ENCODE measurements around the gene CHD5.
A peak's percentile ranks its signal among the peaks of the same experiment; 100 is the strongest.

Gene CHD5

GRCh38 chr1:6091823-6092109, 88.4 kb downstream of the CHD5 start:
- peaks cover 100% of the 10 kb centered on the region for H3K36me3 Mint-ChIP-seq (ENCODE audit: low read depth)
- no peaks in the 10 kb centered on the region for H3K9me3 Mint-ChIP-seq
- intact Hi-C loops (cut with micrococcal nuclease): no loop called here
- no peaks in the 10 kb centered on the region for H3K4me1 Mint-ChIP-seq (ENCODE audit: low read depth)
- no peaks in the 10 kb centered on the region for H3K27me3 Mint-ChIP-seq
- H3K4me3 Mint-ChIP-seq: no peak overlapping the region
- no peak overlapping the region for H3K27ac Mint-ChIP-seq

GRCh38 chr1:6090996-6091822, 88.9 kb downstream of the CHD5 start:
- intact Hi-C loops (cut with micrococcal nuclease): no loop called here
- Mint-ChIP-seq H3K4me3 (no peak overlapping the region), H3K27me3 (no peaks in the 10 kb centered on the region), H3K36me3 (ENCODE audit: low read depth) (peaks cover 100% of the 10 kb centered on the region), H3K4me1 (ENCODE audit: low read depth) (no peaks in the 10 kb centered on the region), H3K9me3 (no peaks in the 10 kb centered on the region), H3K27ac (no peak overlapping the region)

GRCh38 chr1:6090288-6090687, 89.8 kb downstream of the CHD5 start:
- no peaks in the 10 kb centered on the region for H3K27me3 Mint-ChIP-seq
- H3K9me3 Mint-ChIP-seq: no peaks in the 10 kb centered on the region
- H3K27ac Mint-ChIP-seq: no peak overlapping the region
- H3K4me3 Mint-ChIP-seq: no peak overlapping the region
- peaks cover 100% of the 10 kb centered on the region for H3K36me3 Mint-ChIP-seq (ENCODE audit: low read depth)
- intact Hi-C loops (cut with micrococcal nuclease): no loop called here
- no peaks in the 10 kb centered on the region for H3K4me1 Mint-ChIP-seq (ENCODE audit: low read depth)

- intact Hi-C loops (cut with micrococcal nuclease): no loop called here
- Mint-ChIP-seq H3K27me3 (no peaks in the 10 kb centered on the region), H3K27ac (no peak overlapping the region), H3K9me3 (no peaks in the 10 kb centered on the region), H3K36me3 (ENCODE audit: low read depth) (peaks cover 100% of the 10 kb centered on the region), H3K4me1 (ENCODE audit: low read depth) (no peaks in the 10 kb centered on the region), H3K4me3 (no peak overlapping the region)
These were observed 91.2 kb downstream of the CHD5 start for GRCh38 chr1:6088956-6089355.

- Mint-ChIP-seq H3K36me3 (ENCODE audit: low read depth) (peaks cover 100% of the 10 kb centered on the region), H3K27ac (no peak overlapping the region), H3K4me3 (no peak overlapping the region), H3K9me3 (no peaks in the 10 kb centered on the region), H3K27me3 (no peaks in the 10 kb centered on the region), H3K4me1 (ENCODE audit: low read depth) (no peaks in the 10 kb centered on the region)
- intact Hi-C loops (cut with micrococcal nuclease): no loop called here
These were observed 92.2 kb downstream of the CHD5 start for GRCh38 chr1:6087958-6088357.

- Mint-ChIP-seq H3K9me3 (no peaks in the 10 kb centered on the region), H3K4me1 (ENCODE audit: low read depth) (no peaks in the 10 kb centered on the region), H3K27me3 (no peaks in the 10 kb centered on the region), H3K27ac (no peak overlapping the region), H3K4me3 (no peak overlapping the region), H3K36me3 (ENCODE audit: low read depth) (peaks cover 100% of the 10 kb centered on the region)
- intact Hi-C loops (cut with micrococcal nuclease): no loop called here
These were observed 92.7 kb downstream of the CHD5 start for GRCh38 chr1:6087377-6087772.

GRCh38 chr1:6086762-6087376, 93.3 kb downstream of the CHD5 start:
- Mint-ChIP-seq H3K4me1 (ENCODE audit: low read depth) (no peaks in the 10 kb centered on the region), H3K27me3 (no peaks in the 10 kb centered on the region), H3K4me3 (no peak overlapping the region), H3K27ac (no peak overlapping the region), H3K9me3 (no peaks in the 10 kb centered on the region), H3K36me3 (ENCODE audit: low read depth) (peaks cover 100% of the 10 kb centered on the region)
- intact Hi-C loops (cut with micrococcal nuclease): no loop called here

GRCh38 chr1:6086358-6086757, 93.8 kb downstream of the CHD5 start:
- H3K27me3 Mint-ChIP-seq: no peaks in the 10 kb centered on the region
- no peak overlapping the region for H3K27ac Mint-ChIP-seq
- no peaks in the 10 kb centered on the region for H3K4me1 Mint-ChIP-seq (ENCODE audit: low read depth)
- peaks cover 100% of the 10 kb centered on the region for H3K36me3 Mint-ChIP-seq (ENCODE audit: low read depth)
- H3K9me3 Mint-ChIP-seq: no peaks in the 10 kb centered on the region
- intact Hi-C loops (cut with micrococcal nuclease): no loop called here
- H3K4me3 Mint-ChIP-seq: no peak overlapping the region

- no peaks in the 10 kb centered on the region for H3K27me3 Mint-ChIP-seq
- intact Hi-C loops (cut with micrococcal nuclease): no loop called here
- H3K4me3 Mint-ChIP-seq: no peak overlapping the region
- no peaks in the 10 kb centered on the region for H3K4me1 Mint-ChIP-seq (ENCODE audit: low read depth)
- H3K27ac Mint-ChIP-seq: no peak overlapping the region
- H3K9me3 Mint-ChIP-seq: no peaks in the 10 kb centered on the region
- peaks cover 100% of the 10 kb centered on the region for H3K36me3 Mint-ChIP-seq (ENCODE audit: low read depth)
These were observed 94.5 kb downstream of the CHD5 start for GRCh38 chr1:6085666-6086065.

GRCh38 chr1:6084781-6085495, 95.2 kb downstream of the CHD5 start:
- no peaks in the 10 kb centered on the region for H3K27me3 Mint-ChIP-seq
- H3K27ac Mint-ChIP-seq: no peak overlapping the region
- peaks cover 100% of the 10 kb centered on the region for H3K36me3 Mint-ChIP-seq (ENCODE audit: low read depth)
- intact Hi-C loops (cut with micrococcal nuclease): no loop called here
- no peaks in the 10 kb centered on the region for H3K4me1 Mint-ChIP-seq (ENCODE audit: low read depth)
- H3K9me3 Mint-ChIP-seq: no peaks in the 10 kb centered on the region
- no peak overlapping the region for H3K4me3 Mint-ChIP-seq

- H3K4me1 Mint-ChIP-seq (ENCODE audit: low read depth): no peaks in the 10 kb centered on the region
- H3K27me3 Mint-ChIP-seq: no peaks in the 10 kb centered on the region
- H3K27ac Mint-ChIP-seq: peak overlapping the region; percentile 35
- H3K9me3 Mint-ChIP-seq: no peaks in the 10 kb centered on the region
- no peak overlapping the region for H3K4me3 Mint-ChIP-seq
- intact Hi-C loops (cut with micrococcal nuclease): no loop called here
- H3K36me3 Mint-ChIP-seq (ENCODE audit: low read depth): peaks cover 100% of the 10 kb centered on the region
These were observed 96.2 kb downstream of the CHD5 start for GRCh38 chr1:6083801-6084446.

GRCh38 chr1:6083385-6083784, 96.7 kb downstream of the CHD5 start:
- Mint-ChIP-seq H3K27me3 (no peaks in the 10 kb centered on the region), H3K4me3 (no peak overlapping the region), H3K4me1 (ENCODE audit: low read depth) (no peaks in the 10 kb centered on the region), H3K27ac (peak overlapping the region; percentile 35), H3K36me3 (ENCODE audit: low read depth) (peaks cover 100% of the 10 kb centered on the region), H3K9me3 (no peaks in the 10 kb centered on the region)
- intact Hi-C loops (cut with micrococcal nuclease): no loop called here

GRCh38 chr1:6082430-6082971, 97.6 kb downstream of the CHD5 start:
- intact Hi-C loops (cut with micrococcal nuclease): no loop called here
- Mint-ChIP-seq H3K4me3 (no peak overlapping the region), H3K4me1 (ENCODE audit: low read depth) (no peaks in the 10 kb centered on the region), H3K27me3 (no peaks in the 10 kb centered on the region), H3K27ac (no peak overlapping the region), H3K36me3 (ENCODE audit: low read depth) (peaks cover 100% of the 10 kb centered on the region), H3K9me3 (no peaks in the 10 kb centered on the region)

- Mint-ChIP-seq H3K4me1 (ENCODE audit: low read depth) (no peaks in the 10 kb centered on the region), H3K9me3 (no peaks in the 10 kb centered on the region), H3K27ac (no peak overlapping the region), H3K4me3 (no peak overlapping the region), H3K27me3 (no peaks in the 10 kb centered on the region), H3K36me3 (ENCODE audit: low read depth) (peaks cover 100% of the 10 kb centered on the region)
- intact Hi-C loops (cut with micrococcal nuclease): no loop called here
These were observed 98.2 kb downstream of the CHD5 start for GRCh38 chr1:6081901-6082300.
